Measurements from ENCODE around the gene TBC1D22A. TPM values are rescaled to one million over a fixed set of nuclear protein-coding genes. Genes with fewer than 3 reads are reported as not detected.

TBC1D22A gene
- total RNA-seq, 6 experiments from 2014 or later, result 10.9 to 18.1 (median 14.0) TPM

DNA sequence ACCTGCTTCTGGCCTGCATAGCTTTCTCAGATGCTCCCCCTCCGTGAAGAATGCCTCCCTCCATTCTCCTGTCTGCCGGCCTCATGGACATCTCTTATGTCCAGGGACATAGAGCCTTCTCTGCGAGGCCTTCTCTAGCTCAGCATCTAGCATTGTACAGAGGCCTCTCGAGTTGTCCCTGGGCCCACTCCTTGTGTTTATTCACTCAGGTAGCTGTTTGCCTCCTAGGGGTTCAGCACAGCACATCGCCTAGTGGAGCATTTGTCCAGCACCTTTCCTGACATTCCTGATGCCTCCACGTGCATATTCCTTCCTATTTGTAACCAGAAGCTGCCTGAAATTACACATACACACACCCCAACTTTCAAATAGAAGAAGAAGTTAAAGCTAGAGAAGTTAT lies 101.3 kb downstream of the TBC1D22A start:
- H3K4me1 ChIP-seq, result peaks cover 0 to 22% (median 10%) of the 10 kb centered on the region in 4 donors

GRCh38 chr22:46864314-46865051 lies 102.0 kb downstream of the TBC1D22A start:
- H3K4me3 ChIP-seq, result peak overlapping the region in 1 of 3 donors; percentile 33
- TF ChIP-seq, protein P1, sequence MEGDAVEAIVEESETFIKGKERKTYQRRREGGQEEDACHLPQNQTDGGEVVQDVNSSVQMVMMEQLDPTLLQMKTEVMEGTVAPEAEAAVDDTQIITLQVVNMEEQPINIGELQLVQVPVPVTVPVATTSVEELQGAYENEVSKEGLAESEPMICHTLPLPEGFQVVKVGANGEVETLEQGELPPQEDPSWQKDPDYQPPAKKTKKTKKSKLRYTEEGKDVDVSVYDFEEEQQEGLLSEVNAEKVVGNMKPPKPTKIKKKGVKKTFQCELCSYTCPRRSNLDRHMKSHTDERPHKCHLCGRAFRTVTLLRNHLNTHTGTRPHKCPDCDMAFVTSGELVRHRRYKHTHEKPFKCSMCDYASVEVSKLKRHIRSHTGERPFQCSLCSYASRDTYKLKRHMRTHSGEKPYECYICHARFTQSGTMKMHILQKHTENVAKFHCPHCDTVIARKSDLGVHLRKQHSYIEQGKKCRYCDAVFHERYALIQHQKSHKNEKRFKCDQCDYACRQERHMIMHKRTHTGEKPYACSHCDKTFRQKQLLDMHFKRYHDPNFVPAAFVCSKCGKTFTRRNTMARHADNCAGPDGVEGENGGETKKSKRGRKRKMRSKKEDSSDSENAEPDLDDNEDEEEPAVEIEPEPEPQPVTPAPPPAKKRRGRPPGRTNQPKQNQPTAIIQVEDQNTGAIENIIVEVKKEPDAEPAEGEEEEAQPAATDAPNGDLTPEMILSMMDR (IDR thresholded peaks at IDR 0.05), result peak in 1 of 4 donors; percentile 20
- TF ChIP-seq POLR2A (IDR thresholded peaks at IDR 0.05), result no peak
- H3K27me3 ChIP-seq, result no peaks in the 10 kb centered on the region
- H3K27ac ChIP-seq, result peak overlapping the region; percentile 24 to 85 (median 71)
- DNase-seq (peak; percentile 49 to 74 (median 73)), ATAC-seq (peak; percentile 85 to 92 (median 90))
- H3K9me3 ChIP-seq, result no peaks in the 10 kb centered on the region
- peaks cover 0 to 22% (median 10%) of the 10 kb centered on the region in 4 donors for H3K4me1 ChIP-seq
- H3K36me3 ChIP-seq, result no peaks in the 10 kb centered on the region
- 24% methylated on average over 6 of the region's 10 CpGs for WGBS (ENCODE audit: insufficient coverage, low coverage, low lambda C conversion rate, missing lambda C conversion rate)
- intact Hi-C loops (cut with DNase I), result no loop called here

More for the DNA sequence above, 101.3 kb downstream of the TBC1D22A start:
- no peaks in the 10 kb centered on the region for H3K27me3 ChIP-seq
- peak overlapping the region in 2 of 3 donors; percentile 71 to 85 for H3K27ac ChIP-seq
- TF ChIP-seq, protein P1 (IDR thresholded peaks at IDR 0.05), result no peak
- no peak for TF ChIP-seq POLR2A (IDR thresholded peaks at IDR 0.05)
- DNase-seq, result no peak
- H3K9me3 ChIP-seq, result no peaks in the 10 kb centered on the region
- ATAC-seq, result peak; percentile 8 to 27 (median 19)
- intact Hi-C loops (cut with DNase I), result no loop called here
- peak overlapping the region in 1 of 3 donors; percentile 3 for H3K4me3 ChIP-seq
- H3K36me3 ChIP-seq, result no peaks in the 10 kb centered on the region
- 66% methylated on average over 6 of the region's 6 CpGs for WGBS (ENCODE audit: insufficient coverage, low coverage, low lambda C conversion rate, missing lambda C conversion rate)

GRCh38 chr22:46865052-46865434 lies 102.6 kb downstream of the TBC1D22A start:
- TF ChIP-seq POLR2A (IDR thresholded peaks at IDR 0.05), result no peak
- TF ChIP-seq, protein P1 (IDR thresholded peaks at IDR 0.05), result no peak
- DNase-seq, result no peak
- Histone ChIP-seq H3K36me3 (no peaks in the 10 kb centered on the region), H3K4me3 (peak overlapping the region in 1 of 3 donors; percentile 33), H3K9me3 (no peaks in the 10 kb centered on the region), H3K4me1 (peaks cover 0 to 27% (median 10%) of the 10 kb centered on the region in 4 donors), H3K27me3 (no peaks in the 10 kb centered on the region), H3K27ac (peak overlapping the region; percentile 24 to 85 (median 71))
- intact Hi-C loops (cut with DNase I), result no loop called here
- peak in 1 of 4 donors; percentile 3 for ATAC-seq
- WGBS (ENCODE audit: insufficient coverage, low coverage, low lambda C conversion rate, missing lambda C conversion rate), result 92% methylated on average over 2 of the region's 3 CpGs

GRCh38 chr22:46865642-46866041 lies 103.2 kb downstream of the TBC1D22A start:
- TF ChIP-seq, protein P1 (IDR thresholded peaks at IDR 0.05), result no peak
- TF ChIP-seq POLR2A (IDR thresholded peaks at IDR 0.05), result no peak

More at GRCh38 chr22:46865642-46866041, 103.2 kb downstream of the TBC1D22A start:
- WGBS (ENCODE audit: insufficient coverage, low coverage, low lambda C conversion rate, missing lambda C conversion rate), result 98% methylated on average over 7 of the region's 7 CpGs
- intact Hi-C loops (cut with DNase I), result no loop called here
- ATAC-seq (no peak), DNase-seq (no peak)
- H3K4me3 ChIP-seq, result no peak overlapping the region
- no peaks in the 10 kb centered on the region for H3K9me3 ChIP-seq
- H3K27me3 ChIP-seq, result no peaks in the 10 kb centered on the region
- no peaks in the 10 kb centered on the region for H3K36me3 ChIP-seq
- peak overlapping the region in 1 of 3 donors; percentile 85 for H3K27ac ChIP-seq
- H3K4me1 ChIP-seq, result peaks cover 0 to 33% (median 10%) of the 10 kb centered on the region in 4 donors

All from right lobe of liver (tissue), 6 donors.